Activated T-helper 1 cell treated with anti-CD3 and anti-CD28 coated beads, Interleukin-12 subunit alpha, Interleukin-12 subunit beta, Interleukin-2, Interleukin-4 antibody, amounts not matched to agents 30 ng/mL and 10 ng/mL and 1 ng/mL, durations not matched to agents 14 hours and 24 hours and 36 hours (primary cell): Measurements from ENCODE around the gene TYW1B. TPM values are rescaled to one million over a fixed set of nuclear protein-coding genes. Genes with fewer than 3 reads are reported as not detected.
"Not testable (repeated sequence)": the region's sequence is repeated elsewhere in the genome, so short reads cannot be mapped to it uniquely, and the experiment has no call there.

Experiments used
- DNase-seq: peaks from one replicate; pipeline ENCODE4 v3.0.0; 2021; ENCODE audit warnings: low spot score
- H3K27ac Mint-ChIP-seq: one replicate; pipeline ENCODE4 v1.8.0; 2021; ENCODE audit warnings: mild to moderate bottlenecking, mixed read lengths
- H3K27me3 Mint-ChIP-seq: one replicate; pipeline ENCODE4 v1.8.0; 2022; ENCODE audit warnings: mild to moderate bottlenecking, moderate library complexity, mixed read lengths; ENCODE audit not compliant: insufficient read depth
- H3K36me3 Mint-ChIP-seq: one replicate; pipeline ENCODE4 v1.8.0; 2021; ENCODE audit warnings: low read depth, mixed read lengths
- H3K4me1 Mint-ChIP-seq: one replicate; pipeline ENCODE4 v1.8.0; 2021; ENCODE audit warnings: low read depth, mixed read lengths
- H3K4me3 Mint-ChIP-seq: one replicate; pipeline ENCODE4 v1.8.0; 2021; ENCODE audit warnings: mild to moderate bottlenecking, moderate library complexity, mixed read lengths
- H3K9me3 Mint-ChIP-seq: one replicate; pipeline ENCODE4 v1.8.0; 2021; ENCODE audit warnings: mixed read lengths
- intact Hi-C: fragments of 100-400 bp; cut with micrococcal nuclease; formaldehyde crosslinking; loops from one replicate; pipeline ENCODE4 v1.15.1; 2024
- total RNA-seq: library from RNA; stranded (reverse); gene quantifications from 2 replicates; pipeline ENCODE4 v1.2.3, GENCODE V29; 2022

The TYW1B gene
- total RNA-seq, 1 donor from 2014 or later = 3.3 TPM

- Mint-ChIP-seq H3K27ac (no peak overlapping the region), H3K4me1 (no peaks in the 10 kb centered on the region), H3K9me3 (no peaks in the 10 kb centered on the region), H3K27me3 (no peaks in the 10 kb centered on the region), H3K36me3 (peaks cover 16% of the 10 kb centered on the region), H3K4me3 (no peak overlapping the region)
- intact Hi-C loops = no loop called here
- DNase-seq = no peak
Measured at GRCh38 chr7:72805526-72806494, 22.2 kb downstream of the TYW1B start.

GRCh38 chr7:72803778-72804177 is 24.2 kb downstream of the TYW1B start:
- peaks cover 17% of the 10 kb centered on the region for H3K36me3 Mint-ChIP-seq
- H3K27me3 Mint-ChIP-seq, H3K4me3 Mint-ChIP-seq, intact Hi-C loops, DNase-seq, H3K4me1 Mint-ChIP-seq, H3K9me3 Mint-ChIP-seq, H3K27ac Mint-ChIP-seq: not testable (repeated sequence)

DNA sequence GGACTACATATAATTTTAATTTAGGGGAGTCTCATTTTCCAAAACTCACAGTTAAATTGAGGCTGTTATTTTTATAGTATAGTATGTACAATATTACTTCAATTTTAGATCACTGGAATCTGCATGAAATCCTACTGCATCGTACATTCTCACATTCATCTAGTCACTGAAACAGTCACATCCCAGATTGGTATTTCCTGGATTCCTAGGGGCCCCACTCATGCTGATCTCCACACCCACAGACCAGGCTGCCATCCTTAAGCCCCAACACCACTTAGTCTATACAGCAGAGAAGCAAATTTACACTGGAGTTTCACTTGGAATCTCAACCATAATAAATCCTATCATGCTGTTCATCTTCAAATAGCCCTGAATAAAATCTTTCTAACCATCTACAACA is 26.4 kb downstream of the TYW1B start:
- DNase-seq, intact Hi-C loops, H3K27me3 Mint-ChIP-seq, H3K27ac Mint-ChIP-seq, H3K9me3 Mint-ChIP-seq, H3K4me1 Mint-ChIP-seq, H3K4me3 Mint-ChIP-seq: not testable (repeated sequence)
- H3K36me3 Mint-ChIP-seq = peaks cover 22% of the 10 kb centered on the region

- H3K36me3 Mint-ChIP-seq, intact Hi-C loops, H3K27ac Mint-ChIP-seq: not testable (repeated sequence)
Measured at GRCh38 chr7:72795401-72795800, 32.6 kb downstream of the TYW1B start.

GRCh38 chr7:72793791-72794190 is 34.2 kb downstream of the TYW1B start:
- Mint-ChIP-seq H3K27ac (no peak overlapping the region), H3K4me3 (no peak overlapping the region), H3K36me3 (peaks cover 9% of the 10 kb centered on the region), H3K4me1 (no peaks in the 10 kb centered on the region), H3K27me3 (no peaks in the 10 kb centered on the region), H3K9me3 (peaks cover 9% of the 10 kb centered on the region)
- intact Hi-C loops = no loop called here
- DNase-seq = no peak

More at GRCh38 chr7:72795401-72795800, 32.6 kb downstream of the TYW1B start:
- DNase-seq, H3K27me3 Mint-ChIP-seq, H3K4me1 Mint-ChIP-seq, H3K4me3 Mint-ChIP-seq, H3K9me3 Mint-ChIP-seq: not testable (repeated sequence)

DNA sequence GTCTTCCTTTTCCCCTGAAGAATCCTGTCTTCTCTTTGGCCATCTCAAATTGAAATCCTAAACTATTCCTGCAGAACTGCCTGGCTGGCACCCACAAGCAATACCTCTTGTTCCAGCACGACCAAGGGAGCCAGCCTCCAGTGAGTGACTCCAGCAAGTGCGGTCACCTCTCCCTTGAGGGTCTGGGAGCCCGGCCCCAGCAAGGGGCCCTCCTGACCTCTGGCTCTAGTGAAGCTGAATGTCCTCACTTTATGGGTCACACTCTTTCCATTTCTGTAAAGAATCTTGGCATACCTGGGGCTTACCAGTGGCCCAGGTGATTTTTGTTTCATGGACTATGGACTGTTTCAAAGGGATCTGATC is 37.3 kb downstream of the TYW1B start:
- DNase-seq, H3K9me3 Mint-ChIP-seq, H3K27ac Mint-ChIP-seq, H3K4me1 Mint-ChIP-seq, H3K4me3 Mint-ChIP-seq, intact Hi-C loops, H3K27me3 Mint-ChIP-seq, H3K36me3 Mint-ChIP-seq: not testable (repeated sequence)

GRCh38 chr7:72790048-72790697 is 37.8 kb downstream of the TYW1B start:
- H3K27ac Mint-ChIP-seq, H3K27me3 Mint-ChIP-seq, H3K36me3 Mint-ChIP-seq, H3K9me3 Mint-ChIP-seq, intact Hi-C loops, DNase-seq, H3K4me1 Mint-ChIP-seq, H3K4me3 Mint-ChIP-seq: not testable (repeated sequence)

- H3K36me3 Mint-ChIP-seq = no peaks in the 10 kb centered on the region
- H3K27ac Mint-ChIP-seq = no peak overlapping the region
Measured at GRCh38 chr7:72785166-72785955, 42.6 kb downstream of the TYW1B start.

DNA sequence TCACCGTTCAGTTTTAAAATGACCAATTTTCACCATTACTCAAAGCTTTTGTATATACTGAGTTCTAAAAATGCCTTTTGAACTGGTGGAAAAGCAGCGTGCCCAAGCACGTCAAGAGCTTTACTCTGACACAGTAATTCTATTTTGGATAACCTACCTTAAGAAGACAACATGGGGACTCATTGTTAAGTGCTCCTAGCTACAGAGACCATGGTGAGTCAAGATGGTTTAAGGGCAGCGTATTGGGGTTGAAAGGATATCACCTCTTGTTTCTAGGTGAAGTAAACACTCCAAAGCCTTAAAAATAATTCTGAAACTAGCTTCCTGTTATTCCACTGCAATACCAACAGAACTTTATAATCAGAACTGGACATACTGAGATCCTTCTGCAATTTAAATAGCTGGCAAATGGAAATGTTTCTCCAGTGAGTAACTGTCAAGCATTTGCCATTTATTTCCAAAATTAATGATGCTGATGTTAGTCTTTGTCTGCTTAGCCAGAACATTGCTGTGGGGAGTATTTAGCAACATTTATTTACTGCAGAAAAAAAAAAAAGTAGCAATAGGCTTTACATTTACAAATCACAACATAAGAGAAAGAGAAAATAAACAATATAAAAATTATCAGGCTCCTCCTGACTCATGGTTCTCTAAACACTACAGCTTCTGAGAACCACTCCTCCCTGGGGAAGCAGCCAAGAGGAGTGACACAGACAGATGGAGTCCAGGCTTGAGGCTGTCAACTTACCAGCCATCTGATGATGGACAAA is 44.2 kb downstream of the TYW1B start:
- intact Hi-C loops, H3K36me3 Mint-ChIP-seq, H3K9me3 Mint-ChIP-seq, DNase-seq, H3K4me1 Mint-ChIP-seq, H3K27ac Mint-ChIP-seq, H3K27me3 Mint-ChIP-seq, H3K4me3 Mint-ChIP-seq: not testable (repeated sequence)

More at GRCh38 chr7:72785166-72785955, 42.6 kb downstream of the TYW1B start:
- Mint-ChIP-seq H3K4me1 (no peaks in the 10 kb centered on the region), H3K9me3 (no peaks in the 10 kb centered on the region), H3K4me3 (no peak overlapping the region), H3K27me3 (no peaks in the 10 kb centered on the region)
- DNase-seq = no peak
- intact Hi-C loops = loop anchor here (5.0 kb wide), 1 partner anchor 293 kb away; no protein-coding TSS in a partner anchor

GRCh38 chr7:72781631-72782030 is 46.4 kb downstream of the TYW1B start:
- no peaks in the 10 kb centered on the region for H3K9me3 Mint-ChIP-seq
- no peak overlapping the region for H3K27ac Mint-ChIP-seq
- no peaks in the 10 kb centered on the region for H3K4me1 Mint-ChIP-seq
- H3K36me3 Mint-ChIP-seq = peaks cover 2% of the 10 kb centered on the region
- DNase-seq = no peak
- intact Hi-C loops = no loop called here
- H3K27me3 Mint-ChIP-seq = no peaks in the 10 kb centered on the region
- no peak overlapping the region for H3K4me3 Mint-ChIP-seq

- Mint-ChIP-seq H3K27ac (no peak overlapping the region), H3K9me3 (no peaks in the 10 kb centered on the region), H3K27me3 (no peaks in the 10 kb centered on the region), H3K4me1 (no peaks in the 10 kb centered on the region), H3K4me3 (no peak overlapping the region), H3K36me3 (peaks cover 2% of the 10 kb centered on the region)
- no peak for DNase-seq
- intact Hi-C loops = no loop called here
Measured at GRCh38 chr7:72781161-72781560, 46.8 kb downstream of the TYW1B start.

- H3K36me3 Mint-ChIP-seq, H3K4me1 Mint-ChIP-seq, DNase-seq, H3K27me3 Mint-ChIP-seq, H3K9me3 Mint-ChIP-seq, H3K4me3 Mint-ChIP-seq, H3K27ac Mint-ChIP-seq, intact Hi-C loops: not testable (repeated sequence)
Measured at GRCh38 chr7:72780289-72780894, 47.6 kb downstream of the TYW1B start.
